ENCODE results near the gene PEG3.
A peak's percentile ranks its signal among the peaks of the same experiment; 100 is the strongest.

PEG3 gene

GRCh38 chr19:56838909-56839651 is 1.4 kb downstream of the PEG3 start:
- peak; percentile 95 for DNase-seq

GRCh38 chr19:56838024-56838908 is 2.3 kb downstream of the PEG3 start:
- peak; percentile 87 for DNase-seq

GRCh38 chr19:56837492-56838023 is 3.0 kb downstream of the PEG3 start:
- peak; percentile 87 for DNase-seq

GRCh38 chr19:56837004-56837403 is 3.5 kb downstream of the PEG3 start:
- peak; percentile 57 for DNase-seq

- no peak for DNase-seq
Measured at GRCh38 chr19:56836059-56836458, 4.5 kb downstream of the PEG3 start.

- no peak for DNase-seq
Measured at GRCh38 chr19:56835401-56835800, 5.1 kb downstream of the PEG3 start.

GRCh38 chr19:56834564-56835375 is 5.8 kb downstream of the PEG3 start:
- DNase-seq = peak; percentile 4

- no peak for DNase-seq
Measured at GRCh38 chr19:56832352-56832928, 8.1 kb downstream of the PEG3 start.

GRCh38 chr19:56831255-56831654 is 9.3 kb downstream of the PEG3 start:
- no peak for DNase-seq

GRCh38 chr19:56829596-56829995 is 10.9 kb downstream of the PEG3 start:
- no peak for DNase-seq

- DNase-seq = no peak
Measured at GRCh38 chr19:56827708-56828107, 12.8 kb downstream of the PEG3 start.

- DNase-seq = no peak
Measured at GRCh38 chr19:56823956-56824355, 16.6 kb downstream of the PEG3 start.

GRCh38 chr19:56823417-56823816 is 17.1 kb downstream of the PEG3 start:
- DNase-seq = no peak

- DNase-seq = no peak
Measured at GRCh38 chr19:56822755-56823154, 17.8 kb downstream of the PEG3 start.

- DNase-seq = no peak
Measured at GRCh38 chr19:56821675-56822074, 18.9 kb downstream of the PEG3 start.

- DNase-seq = no peak
Measured at GRCh38 chr19:56821209-56821608, 19.3 kb downstream of the PEG3 start.

- DNase-seq = no peak
Measured at GRCh38 chr19:56819166-56819565, 21.4 kb downstream of the PEG3 start.

GRCh38 chr19:56814656-56815055 is 25.9 kb downstream of the PEG3 start:
- no peak for DNase-seq

- DNase-seq = no peak
Measured at GRCh38 chr19:56813531-56813930, 27.0 kb downstream of the PEG3 start.

GRCh38 chr19:56811480-56811879 is 29.0 kb downstream of the PEG3 start:
- no peak for DNase-seq

GRCh38 chr19:56810260-56810659 is 30.3 kb downstream of the PEG3 start:
- no peak for DNase-seq

GRCh38 chr19:56808717-56809392 is 31.7 kb downstream of the PEG3 start:
- no peak for DNase-seq
